GM23248 (cell line): Measurements from ENCODE around the gene ZEB2. TPM values are rescaled to one million over a fixed set of nuclear protein-coding genes. Genes with fewer than 3 reads are reported as not detected.
A peak's percentile ranks its signal among the peaks of the same experiment; 100 is the strongest.

Experiments
- DNase-seq: peaks from one replicate; pipeline ENCODE4 v3.0.0-alpha.2; 2015
- H2AFZ ChIP-seq: fragments of 200-600 bp; sonication (generic); 2 replicates; pipeline ENCODE4 v1.6.1; 2016; ENCODE audit warnings: antibody characterized with exemption
- H3F3A ChIP-seq: fragments of 200-600 bp; sonication (generic); 2 replicates; pipeline ENCODE4 v1.6.1; 2016; ENCODE audit warnings: mild to moderate bottlenecking, antibody characterized with exemption, mixed run types; ENCODE audit not compliant: insufficient read depth
- H3K27ac ChIP-seq: fragments of 200-600 bp; sonication (generic); 2 replicates; pipeline ENCODE4 v1.5.1; 2016; ENCODE audit warnings: mild to moderate bottlenecking
- H3K27me3 ChIP-seq: fragments of 200-600 bp; sonication (generic); replicated peaks from 2 replicates; pipeline ENCODE4 v1.6.1; 2016; ENCODE audit warnings: mild to moderate bottlenecking; ENCODE audit not compliant: insufficient read depth
- H3K36me3 ChIP-seq: fragments of 200-600 bp; sonication (generic); 2 replicates; pipeline ENCODE4 v1.6.1; 2016; ENCODE audit warnings: low read depth, mild to moderate bottlenecking
- H3K4me1 ChIP-seq: fragments of 200-600 bp; sonication (generic); 2 replicates; pipeline ENCODE4 v1.6.1; 2016; ENCODE audit warnings: mild to moderate bottlenecking; ENCODE audit not compliant: insufficient read depth
- H3K4me2 ChIP-seq: fragments of 200-600 bp; sonication (generic); one replicate; pipeline ENCODE4 v1.6.1; 2016; ENCODE audit warnings: mild to moderate bottlenecking; ENCODE audit not compliant: unreplicated experiment
- H3K4me3 ChIP-seq: fragments of 200-600 bp; sonication (generic); 2 replicates; pipeline ENCODE4 v1.5.1; 2016; ENCODE audit warnings: mild to moderate bottlenecking
- H3K79me2 ChIP-seq: fragments of 200-600 bp; sonication (generic); 2 replicates; pipeline ENCODE4 v1.6.1; 2016; ENCODE audit warnings: mild to moderate bottlenecking; ENCODE audit not compliant: insufficient read depth
- H3K9ac ChIP-seq: fragments of 200-600 bp; sonication (generic); 2 replicates; pipeline ENCODE4 v1.6.1; 2016; ENCODE audit warnings: mild to moderate bottlenecking
- H3K9me2 ChIP-seq: fragments of 200-600 bp; sonication (generic); 2 replicates; pipeline ENCODE4 v1.6.1; 2016; ENCODE audit warnings: mixed run types, mild to moderate bottlenecking, moderate library complexity; ENCODE audit not compliant: insufficient read depth
- H3K9me3 ChIP-seq: fragments of 200-600 bp; sonication (generic); one replicate; pipeline ENCODE4 v1.6.1; 2017; ENCODE audit warnings: low read depth
- H4K20me1 ChIP-seq: fragments of 200-600 bp; sonication (generic); 2 replicates; pipeline ENCODE4 v1.6.0; 2016; ENCODE audit not compliant: insufficient read depth
- EZH2 ChIP-seq: fragments of 200-600 bp; sonication (generic); IDR thresholded peaks from 2 replicates; pipeline ENCODE4 v1.6.1; 2018; ENCODE audit warnings: antibody characterized with exemption, mild to moderate bottlenecking; ENCODE audit not compliant: insufficient read depth, poor library complexity, severe bottlenecking
- EZH2phosphoT487 ChIP-seq: fragments of 200-600 bp; sonication (generic); IDR thresholded peaks from 2 replicates; pipeline ENCODE4 v1.6.1; 2018; ENCODE audit warnings: antibody characterized with exemption, moderate library complexity, mild to moderate bottlenecking, low read depth; ENCODE audit not compliant: insufficient read depth
- WGBS, 2 experiments: methylation state at CpG; one replicate each; pipeline ENCODE4 v1.1.6; 2015 to 2017; ENCODE audit warnings: low lambda C conversion rate in 2 of 2, low coverage in 1 of 2; ENCODE audit errors: missing lambda C conversion rate in 2 of 2; 5-methylcytosine and 5-hydroxymethylcytosine counted together
- in situ Hi-C: fragments of 300-500 bp; cut with MboI; formaldehyde crosslinking; loops from 2 replicates; pipeline ENCODE4 v1.15.0; 2020
- polyA plus RNA-seq: library from polyadenylated mRNA; unstranded; fragments of >200 nt; fragmentation: Nextera tagmentation; extraction: Ambion mirVana; gene quantifications from 2 replicates; pipeline ENCODE4 v1.2.1, GENCODE V29; 2016
- total RNA-seq: library from RNA; depleted of rRNA; stranded (reverse); fragments of >200 nt; shearing (Covaris generic); gene quantifications from 2 replicates; pipeline ENCODE4 v1.2.3, GENCODE V29; 2014

Gene ZEB2
- total and polyA plus RNA-seq, 2 experiments from 2014 or later, result 26.2 to 46.8 TPM

DNA sequence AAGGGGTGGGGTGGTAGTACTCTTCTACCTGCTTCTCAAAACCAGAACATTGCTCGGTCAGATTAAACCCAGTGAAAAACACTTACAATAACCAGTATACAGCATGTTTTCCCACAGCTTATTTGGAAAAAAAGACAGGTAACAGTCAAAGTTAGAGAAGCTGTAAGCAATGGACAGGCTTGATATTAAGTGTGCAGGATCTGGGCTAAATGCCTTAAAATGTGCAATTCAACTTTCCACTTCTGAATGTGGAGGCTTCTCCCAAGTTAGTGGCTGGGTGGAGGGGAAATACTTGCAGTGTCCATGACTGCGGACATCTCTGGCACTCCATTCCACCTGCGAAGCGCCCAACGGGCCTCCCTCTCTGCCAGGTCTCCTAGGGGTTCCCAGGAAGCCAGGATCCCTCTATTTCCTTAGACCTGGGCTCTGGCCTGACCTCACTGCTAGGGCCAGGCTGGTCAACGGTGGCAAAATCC, 5.3 kb downstream of the ZEB2 start:
- H3K27me3 ChIP-seq, result no peaks in the 10 kb centered on the region
- H2AFZ ChIP-seq, result no peak overlapping the region
- peak; percentile 47 for DNase-seq
- peaks cover 40% of the 10 kb centered on the region for H3F3A ChIP-seq
- no peaks in the 10 kb centered on the region for H3K36me3 ChIP-seq
- H3K4me2 ChIP-seq, result peak overlapping the region; percentile 96
- peaks cover 66% of the 10 kb centered on the region for H3K4me1 ChIP-seq
- in situ Hi-C loops, result loop anchor here (10.0 kb wide), 1 partner anchor 570 kb away; no protein-coding TSS in a partner anchor
- WGBS, 2 experiments, result 12 to 18% methylated on average over 6 of the region's 6 CpGs
- TF ChIP-seq EZH2phosphoT487, result no peak
- TF ChIP-seq EZH2, result no peak
- H3K79me2 ChIP-seq, result peaks cover 95% of the 10 kb centered on the region
- H3K9ac ChIP-seq, result peak overlapping the region; percentile 99
- H3K4me3 ChIP-seq, result peak overlapping the region; percentile 87
- peak overlapping the region; percentile 99 for H3K27ac ChIP-seq
- no peaks in the 10 kb centered on the region for H4K20me1 ChIP-seq
- H3K9me2 ChIP-seq, result no peaks in the 10 kb centered on the region
- no peaks in the 10 kb centered on the region for H3K9me3 ChIP-seq

DNA sequence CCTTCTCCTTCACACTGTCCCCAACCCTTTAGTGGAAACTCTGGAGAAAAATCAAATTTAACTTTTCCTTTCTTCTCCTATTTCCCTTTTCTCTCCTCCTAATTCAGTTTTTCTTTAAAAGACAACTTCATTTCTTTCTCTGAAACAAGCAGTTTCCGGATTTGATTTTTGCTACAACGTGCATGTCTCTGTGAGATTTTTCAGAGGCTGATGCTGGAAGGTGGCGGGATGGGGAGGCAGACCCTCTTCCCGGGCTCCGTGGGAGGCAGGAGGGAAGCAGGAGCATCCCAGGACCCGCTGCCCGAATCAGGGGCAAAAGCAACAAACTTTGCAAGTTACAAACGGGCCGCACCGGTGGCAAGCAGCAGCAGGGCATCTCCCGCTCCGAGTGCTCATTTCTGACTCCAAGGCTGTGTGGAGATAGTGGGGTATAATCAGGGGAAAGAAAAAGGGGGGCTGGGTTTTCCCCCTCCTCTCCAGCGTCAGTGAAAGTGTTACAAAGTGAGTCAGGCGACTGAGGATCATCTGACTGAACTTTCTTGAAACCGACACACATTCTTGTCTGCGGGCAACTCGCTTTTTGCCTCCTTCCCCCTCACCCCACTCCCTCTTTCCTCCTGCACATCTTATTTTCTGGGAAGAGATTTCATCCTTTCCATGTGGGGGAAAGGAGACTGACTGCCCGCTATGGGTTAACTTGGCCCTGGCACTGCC, 6.4 kb downstream of the ZEB2 start:
- H3K27ac ChIP-seq, result peak overlapping the region; percentile 99
- no peaks in the 10 kb centered on the region for H3K36me3 ChIP-seq
- no peaks in the 10 kb centered on the region for H4K20me1 ChIP-seq
- peaks cover 67% of the 10 kb centered on the region for H3K4me1 ChIP-seq
- H3K79me2 ChIP-seq, result peaks cover 95% of the 10 kb centered on the region
- peak overlapping the region; percentile 96 for H3K4me2 ChIP-seq
- no peak for TF ChIP-seq EZH2
- TF ChIP-seq EZH2phosphoT487, result 0 out of 2 replicates have a peak, but pooled peaks have one; percentile 29
- peak overlapping the region; percentile 32 for H2AFZ ChIP-seq
- H3K9me2 ChIP-seq, result no peaks in the 10 kb centered on the region
- no peaks in the 10 kb centered on the region for H3K9me3 ChIP-seq
- WGBS, 2 experiments, result 6% methylated on average over 18 of the region's 18 CpGs
- H3K9ac ChIP-seq, result peak overlapping the region; percentile 99
- peaks cover 38% of the 10 kb centered on the region for H3F3A ChIP-seq
- in situ Hi-C loops, result loop anchor here (10.0 kb wide), 1 partner anchor 569 kb away; no protein-coding TSS in a partner anchor
- no peaks in the 10 kb centered on the region for H3K27me3 ChIP-seq
- peak overlapping the region; percentile 87 for H3K4me3 ChIP-seq
- peak; percentile 72 for DNase-seq

DNA sequence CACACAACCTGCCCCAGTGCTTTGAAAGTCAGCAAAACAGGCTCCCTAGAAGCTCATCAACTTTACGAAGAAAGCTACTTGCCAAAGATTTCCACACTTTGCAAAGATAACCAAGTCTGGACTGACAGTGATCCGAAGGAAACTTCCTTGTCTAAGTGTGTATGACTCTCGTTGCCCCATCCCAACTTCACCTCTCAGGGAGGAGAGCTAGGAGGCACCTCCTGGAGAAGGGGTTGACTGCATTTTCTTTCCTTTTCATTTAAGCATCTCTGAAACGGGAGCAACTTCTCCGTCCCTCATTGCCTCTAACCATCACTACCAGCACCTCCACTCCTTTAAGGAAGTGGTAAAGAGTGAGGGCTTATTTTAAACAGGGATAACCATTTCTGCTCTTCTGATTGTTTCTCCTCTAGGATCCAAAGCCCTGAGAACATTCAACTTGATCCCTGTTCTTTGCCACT, 7.0 kb downstream of the ZEB2 start:
- Histone ChIP-seq H3K79me2 (peaks cover 95% of the 10 kb centered on the region), H3K4me3 (peak overlapping the region; percentile 87), H3K4me1 (peaks cover 70% of the 10 kb centered on the region), H3K27me3 (no peaks in the 10 kb centered on the region), H4K20me1 (no peaks in the 10 kb centered on the region), H3K9me2 (no peaks in the 10 kb centered on the region), H2AFZ (peak overlapping the region; percentile 32), H3F3A (peaks cover 40% of the 10 kb centered on the region), H3K36me3 (no peaks in the 10 kb centered on the region), H3K27ac (peak overlapping the region; percentile 99), H3K9ac (peak overlapping the region; percentile 99), H3K9me3 (no peaks in the 10 kb centered on the region), H3K4me2 (peak overlapping the region; percentile 96)
- 19 to 29% methylated on average over 5 of the region's 5 CpGs for WGBS, 2 experiments
- TF ChIP-seq EZH2phosphoT487, result no peak
- TF ChIP-seq EZH2, result no peak
- DNase-seq, result peak; percentile 49
- in situ Hi-C loops, result loop anchor here (10.0 kb wide), 1 partner anchor 568 kb away; no protein-coding TSS in a partner anchor

- in situ Hi-C loops, result loop anchor here (10.0 kb wide), 1 partner anchor 568 kb away; no protein-coding TSS in a partner anchor
- Histone ChIP-seq H3K9ac (peak overlapping the region; percentile 99), H3K4me3 (peak overlapping the region; percentile 87)
These were observed 7.4 kb downstream of the ZEB2 start for GRCh38 chr2:144512470-144512869.

More at GRCh38 chr2:144512470-144512869, 7.4 kb downstream of the ZEB2 start:
- peaks cover 44% of the 10 kb centered on the region for H3F3A ChIP-seq
- peak overlapping the region; percentile 96 for H3K4me2 ChIP-seq
- H3K27me3 ChIP-seq, result no peaks in the 10 kb centered on the region
- no peaks in the 10 kb centered on the region for H3K9me3 ChIP-seq
- H3K4me1 ChIP-seq, result peaks cover 75% of the 10 kb centered on the region
- DNase-seq, result no peak
- 36 to 53% methylated on average over 3 of the region's 3 CpGs for WGBS, 2 experiments
- no peaks in the 10 kb centered on the region for H3K36me3 ChIP-seq
- peaks cover 96% of the 10 kb centered on the region for H3K79me2 ChIP-seq
- H2AFZ ChIP-seq, result 0 out of 2 replicates have a peak overlapping the region, but pooled peaks have one; percentile 32
- peak overlapping the region; percentile 99 for H3K27ac ChIP-seq
- no peaks in the 10 kb centered on the region for H4K20me1 ChIP-seq
- no peaks in the 10 kb centered on the region for H3K9me2 ChIP-seq
- no peak for TF ChIP-seq EZH2
- no peak for TF ChIP-seq EZH2phosphoT487
